HCT116 (cell line): ENCODE data around the gene LRRC53. TPM values are rescaled to one million over a fixed set of nuclear protein-coding genes. Genes with fewer than 3 reads are reported as not detected.

Source experiments
- ATAC-seq: fragments of 200-7000 bp; cut with Tn5 transposase; 2 replicates; pipeline ENCODE4 v1.9.1; 2020; ENCODE audit warnings: mild to moderate bottlenecking, moderate library complexity
- BruUV-seq: library from RNA; stranded (reverse); fragments of 400-500 nt; replicated peaks from 2 replicates; lab custom pipeline; 2021; lab: Mats Ljungman, UMichigan
- CTCF ChIA-PET: fragments of 300-600 bp; sonication (Branson Sonifier 250); formaldehyde crosslinking; loops from one replicate; lab custom pipeline; 2021; ENCODE audit warnings: antibody characterized with exemption; lab: Charles Lee
- POLR2A ChIA-PET: fragments of 300-600, 350-600 bp; sonication (Branson Sonifier 250); formaldehyde crosslinking; loops from one replicate; lab custom pipeline; 2021; ENCODE audit warnings: antibody characterized with exemption; lab: Charles Lee
- RAD21 ChIA-PET, 2 experiments: fragments of 300-600 bp; sonication (Branson Sonifier 250); formaldehyde crosslinking; loops; one replicate each; lab custom pipeline; 2023; ENCODE audit warnings: low total read pairs in 2 of 2; ENCODE audit not compliant: uncharacterized antibody in 2 of 2, unreplicated experiment in 2 of 2, low non-redundant PET in 1 of 2; lab: Charles Lee
- DNase-seq: peaks from one replicate; pipeline ENCODE4 v3.0.0-alpha.2; 2010; ENCODE audit warnings: low read depth, low spot score
- H2AFZ ChIP-seq: fragments of 200-600 bp; shearing (Covaris generic), sonication (generic); 2 replicates; pipeline ENCODE4 v1.6.1; 2017; ENCODE audit warnings: low read depth, mixed run types, mixed read lengths, antibody characterized with exemption, low read length; ENCODE audit not compliant: poor library complexity, severe bottlenecking
- H3K27ac ChIP-seq: 2 replicates; pipeline ENCODE4 v1.5.1; 2012; ENCODE audit warnings: low read depth, low read length
- H3K27me3 ChIP-seq: fragments of 200-600 bp; sonication (generic); 2 replicates; pipeline ENCODE4 v1.6.1; 2016; ENCODE audit warnings: mixed run types, low read length, mixed read lengths; ENCODE audit not compliant: insufficient read depth
- H3K36me3 ChIP-seq, 2 experiments: fragments of 200-500 bp in 1 of 2; fragments of 200-600 bp in 1 of 2; sonication (Bioruptor generic) in 1 of 2; sonication (generic) in 1 of 2; 2 replicates each; pipeline versions ENCODE4 v1.5.1 to v1.6.1; 2014 to 2016; ENCODE audit warnings: low read length in 2 of 2, inconsistent platforms in 1 of 2, mixed read lengths in 1 of 2, mixed run types in 1 of 2; ENCODE audit not compliant: insufficient read depth in 2 of 2, control insufficient read depth in 1 of 2
- H3K4me1 ChIP-seq, 2 experiments: fragments of 200-600 bp in 1 of 2; sonication (generic) in 1 of 2; 2 replicates each; pipeline versions ENCODE4 v1.5.1 to v1.6.1; 2012 to 2017; ENCODE audit warnings: low read length in 2 of 2, inconsistent platforms in 1 of 2, mild to moderate bottlenecking in 1 of 2, mixed read lengths in 1 of 2, mixed run types in 1 of 2, moderate library complexity in 1 of 2; ENCODE audit not compliant: insufficient read depth in 2 of 2, control insufficient read depth in 1 of 2
- H3K4me2 ChIP-seq: fragments of 200-600 bp; sonication (generic); 2 replicates; pipeline ENCODE4 v1.6.1; 2017; ENCODE audit warnings: mixed run types, low read length, mixed read lengths
- H3K4me3 ChIP-seq, 2 experiments: fragments of 200-600 bp in 1 of 2; sonication (generic) in 1 of 2; replicated peaks in 1 of 2; 2 replicates each; pipeline ENCODE4 v1.5.1; 2011 to 2016; ENCODE audit warnings: low read length in 2 of 2, control low read depth in 1 of 2, low read depth in 1 of 2, mild to moderate bottlenecking in 1 of 2, mixed read lengths in 1 of 2, mixed run types in 1 of 2
- H3K79me2 ChIP-seq: fragments of 200-600 bp; sonication (generic); 2 replicates; pipeline ENCODE4 v1.6.1; 2017; ENCODE audit warnings: mild to moderate bottlenecking, mixed run types, low read length, moderate library complexity, mixed read lengths; ENCODE audit not compliant: insufficient read depth
- H3K9ac ChIP-seq: fragments of 200-600 bp; sonication (generic); 2 replicates; pipeline ENCODE4 v1.6.1; 2016; ENCODE audit warnings: low read length, mixed read lengths
- H3K9me2 ChIP-seq: fragments of 200-600 bp; sonication (generic), shearing (Covaris generic); 2 replicates; pipeline ENCODE4 v1.6.1; 2017; ENCODE audit warnings: mixed run types, mild to moderate bottlenecking, moderate library complexity; ENCODE audit not compliant: insufficient read depth
- H3K9me3 ChIP-seq, 2 experiments: fragments of 200-500 bp in 1 of 2; fragments of 200-600 bp in 1 of 2; sonication (Bioruptor generic) in 1 of 2; sonication (generic) in 1 of 2; 2 replicates each; pipeline ENCODE4 v1.6.1; 2014 to 2017; ENCODE audit warnings: low read length in 2 of 2, mixed read lengths in 2 of 2, inconsistent platforms in 1 of 2, low read depth in 1 of 2, mild to moderate bottlenecking in 1 of 2, mixed run types in 1 of 2, moderate library complexity in 1 of 2; ENCODE audit not compliant: control insufficient read depth in 1 of 2, insufficient read depth in 1 of 2
- H4K20me1 ChIP-seq: fragments of 200-600 bp; sonication (generic), shearing (Covaris generic); 2 replicates; pipeline ENCODE4 v1.6.1; 2017; ENCODE audit warnings: mixed run types, mild to moderate bottlenecking, moderate library complexity; ENCODE audit not compliant: insufficient read depth
- CBX3 ChIP-seq: IDR thresholded peaks from 2 replicates; pipeline ENCODE4 v1.6.1; 2012; ENCODE audit warnings: low read depth
- EGR1 ChIP-seq: IDR thresholded peaks from 2 replicates; pipeline ENCODE4 v1.6.1; 2012; ENCODE audit warnings: low read depth
- EZH2 ChIP-seq: fragments of 200-600 bp; sonication (generic); IDR thresholded peaks from 2 replicates; pipeline ENCODE4 v1.6.1; 2017; ENCODE audit warnings: antibody characterized with exemption, mixed run types
- EZH2phosphoT487 ChIP-seq: fragments of 200-600 bp; IDR thresholded peaks from 2 replicates; pipeline ENCODE4 v1.6.1; 2018; ENCODE audit warnings: antibody characterized with exemption, borderline replicate concordance
- JUND ChIP-seq: IDR thresholded peaks from 2 replicates; pipeline ENCODE4 v1.6.1; 2012
- POLR2A ChIP-seq: IDR thresholded peaks from 2 replicates; pipeline ENCODE4 v1.7.0; 2011; ENCODE audit warnings: borderline replicate concordance; ENCODE audit not compliant: insufficient read depth, insufficient read length; ENCODE audit errors: extremely low read depth
- POLR2AphosphoS5 ChIP-seq: IDR thresholded peaks from 2 replicates; pipeline ENCODE4 v1.6.1; 2011; ENCODE audit warnings: mild to moderate bottlenecking, low read depth, low read length, moderate library complexity
- SP1 ChIP-seq: IDR thresholded peaks from 2 replicates; pipeline ENCODE4 v1.6.1; 2012; ENCODE audit warnings: low read depth
- SRF ChIP-seq: IDR thresholded peaks from 2 replicates; pipeline ENCODE4 v1.6.1; 2012; ENCODE audit warnings: low read depth
- ZNF274 ChIP-seq: fragments of 200-500 bp; sonication (Bioruptor generic); IDR thresholded peaks from 2 replicates; pipeline ENCODE4 v1.6.1; 2014; ENCODE audit warnings: mild to moderate bottlenecking, low read depth, low read length, inconsistent platforms
- intact Hi-C: fragments of 100-400 bp; cut with micrococcal nuclease; formaldehyde crosslinking; loops from 2 replicates; pipeline ENCODE4 v1.10.0; 2022
- total RNA-seq: library from RNA; stranded (reverse); gene quantifications from one replicate; pipeline ENCODE4 v1.2.1, GENCODE V29; 2021; ENCODE audit not compliant: unreplicated experiment
- TF ChIP-seq, protein P1 (sequence below): IDR thresholded peaks from 2 replicates; pipeline ENCODE4 v1.6.1; 2011; ENCODE audit warnings: mild to moderate bottlenecking, low read length, moderate library complexity; ENCODE audit not compliant: insufficient replicate concordance; ENCODE audit errors: extremely low read depth
- TF ChIP-seq, protein P2 (sequence below): IDR thresholded peaks from 2 replicates; pipeline ENCODE4 v1.6.1; 2012; ENCODE audit warnings: low read depth

LRRC53 gene
- total RNA-seq, 1 experiment from 2014 or later = not detected

DNA sequence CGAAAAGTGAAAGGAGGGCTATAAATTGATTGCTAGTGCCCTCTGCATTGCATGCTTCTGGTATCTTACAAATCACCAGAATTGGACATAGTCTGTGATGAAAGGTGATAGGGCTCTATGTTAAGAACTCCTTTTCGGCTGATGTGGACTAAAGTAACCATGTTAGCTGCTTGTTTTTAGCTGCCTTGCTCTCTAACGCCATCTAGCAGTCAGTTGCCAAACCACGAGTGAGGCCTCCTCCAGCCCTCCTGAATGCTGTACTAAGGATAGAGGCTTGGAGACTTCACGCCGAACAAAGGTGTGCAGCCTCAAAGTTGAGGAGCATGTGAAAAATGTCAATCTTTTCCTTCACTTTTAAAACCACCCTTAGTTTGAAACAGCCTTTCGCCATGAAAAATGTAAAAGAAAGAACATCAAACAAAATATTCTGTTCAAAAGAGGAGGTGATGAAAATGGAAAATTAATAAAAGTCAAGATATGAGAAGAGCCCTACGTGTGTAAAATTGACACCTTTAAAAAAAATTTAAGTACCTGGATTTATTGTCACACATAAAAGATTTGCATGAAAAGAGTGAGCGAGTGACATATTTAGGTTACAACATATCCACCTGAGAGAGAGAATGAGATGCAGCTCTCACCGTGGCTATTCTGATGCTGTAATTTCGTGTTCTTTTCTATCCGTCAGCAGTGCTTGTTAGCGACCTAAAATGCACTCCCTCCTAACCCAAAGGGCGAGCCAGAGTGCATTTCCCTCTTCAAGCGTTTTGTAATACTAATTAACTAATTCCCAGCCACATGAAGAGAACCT is 8.1 kb downstream of the LRRC53 start (continued):
- TF ChIP-seq SP1 (no peak), POLR2A (no peak)

DNA sequence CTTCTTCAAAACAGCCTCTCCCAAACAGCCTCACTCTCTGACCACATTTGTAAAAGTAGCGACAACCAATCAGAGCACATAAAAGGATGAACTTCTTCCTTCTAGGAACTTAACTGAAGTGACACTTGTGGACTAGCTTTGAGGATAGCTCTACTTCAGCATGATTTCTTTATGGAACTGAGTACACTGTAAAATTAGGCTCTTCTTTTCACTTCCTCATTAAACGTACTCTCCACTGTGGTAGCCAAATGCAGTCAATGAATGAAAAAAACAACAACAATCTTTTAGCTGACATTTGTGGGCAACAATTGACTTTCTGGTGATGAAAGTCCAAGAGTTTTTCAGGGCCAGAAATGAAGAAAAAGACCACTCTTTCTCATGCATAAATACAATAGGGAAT is 9.6 kb downstream of the LRRC53 start:
- intact Hi-C loops = loop anchor here (10.0 kb wide), 1 partner anchor 182 kb away; no protein-coding TSS in a partner anchor
- no peaks in the 10 kb centered on the region for H3K9me3 ChIP-seq
- H3K4me3 ChIP-seq = no peak overlapping the region
- BruUV-seq = no TSS peak
- CTCF ChIA-PET = interaction anchor here (1.3 kb wide), 1 partner anchor 14 kb away, joined by 7 read pairs; no protein-coding TSS in a partner anchor
- no peak overlapping the region for H2AFZ ChIP-seq
- no peaks in the 10 kb centered on the region for H3K9me2 ChIP-seq
- TF ChIP-seq SRF = no peak
- no peak for TF ChIP-seq JUND
- no peak for TF ChIP-seq ZNF274
- TF ChIP-seq, protein P1, sequence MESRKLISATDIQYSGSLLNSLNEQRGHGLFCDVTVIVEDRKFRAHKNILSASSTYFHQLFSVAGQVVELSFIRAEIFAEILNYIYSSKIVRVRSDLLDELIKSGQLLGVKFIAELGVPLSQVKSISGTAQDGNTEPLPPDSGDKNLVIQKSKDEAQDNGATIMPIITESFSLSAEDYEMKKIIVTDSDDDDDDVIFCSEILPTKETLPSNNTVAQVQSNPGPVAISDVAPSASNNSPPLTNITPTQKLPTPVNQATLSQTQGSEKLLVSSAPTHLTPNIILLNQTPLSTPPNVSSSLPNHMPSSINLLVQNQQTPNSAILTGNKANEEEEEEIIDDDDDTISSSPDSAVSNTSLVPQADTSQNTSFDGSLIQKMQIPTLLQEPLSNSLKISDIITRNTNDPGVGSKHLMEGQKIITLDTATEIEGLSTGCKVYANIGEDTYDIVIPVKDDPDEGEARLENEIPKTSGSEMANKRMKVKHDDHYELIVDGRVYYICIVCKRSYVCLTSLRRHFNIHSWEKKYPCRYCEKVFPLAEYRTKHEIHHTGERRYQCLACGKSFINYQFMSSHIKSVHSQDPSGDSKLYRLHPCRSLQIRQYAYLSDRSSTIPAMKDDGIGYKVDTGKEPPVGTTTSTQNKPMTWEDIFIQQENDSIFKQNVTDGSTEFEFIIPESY = no peak
- no peak for TF ChIP-seq SP1
- TF ChIP-seq POLR2A = no peak
- no peak for TF ChIP-seq CBX3
- TF ChIP-seq, protein P2, sequence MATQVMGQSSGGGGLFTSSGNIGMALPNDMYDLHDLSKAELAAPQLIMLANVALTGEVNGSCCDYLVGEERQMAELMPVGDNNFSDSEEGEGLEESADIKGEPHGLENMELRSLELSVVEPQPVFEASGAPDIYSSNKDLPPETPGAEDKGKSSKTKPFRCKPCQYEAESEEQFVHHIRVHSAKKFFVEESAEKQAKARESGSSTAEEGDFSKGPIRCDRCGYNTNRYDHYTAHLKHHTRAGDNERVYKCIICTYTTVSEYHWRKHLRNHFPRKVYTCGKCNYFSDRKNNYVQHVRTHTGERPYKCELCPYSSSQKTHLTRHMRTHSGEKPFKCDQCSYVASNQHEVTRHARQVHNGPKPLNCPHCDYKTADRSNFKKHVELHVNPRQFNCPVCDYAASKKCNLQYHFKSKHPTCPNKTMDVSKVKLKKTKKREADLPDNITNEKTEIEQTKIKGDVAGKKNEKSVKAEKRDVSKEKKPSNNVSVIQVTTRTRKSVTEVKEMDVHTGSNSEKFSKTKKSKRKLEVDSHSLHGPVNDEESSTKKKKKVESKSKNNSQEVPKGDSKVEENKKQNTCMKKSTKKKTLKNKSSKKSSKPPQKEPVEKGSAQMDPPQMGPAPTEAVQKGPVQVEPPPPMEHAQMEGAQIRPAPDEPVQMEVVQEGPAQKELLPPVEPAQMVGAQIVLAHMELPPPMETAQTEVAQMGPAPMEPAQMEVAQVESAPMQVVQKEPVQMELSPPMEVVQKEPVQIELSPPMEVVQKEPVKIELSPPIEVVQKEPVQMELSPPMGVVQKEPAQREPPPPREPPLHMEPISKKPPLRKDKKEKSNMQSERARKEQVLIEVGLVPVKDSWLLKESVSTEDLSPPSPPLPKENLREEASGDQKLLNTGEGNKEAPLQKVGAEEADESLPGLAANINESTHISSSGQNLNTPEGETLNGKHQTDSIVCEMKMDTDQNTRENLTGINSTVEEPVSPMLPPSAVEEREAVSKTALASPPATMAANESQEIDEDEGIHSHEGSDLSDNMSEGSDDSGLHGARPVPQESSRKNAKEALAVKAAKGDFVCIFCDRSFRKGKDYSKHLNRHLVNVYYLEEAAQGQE = no peak
- no peak for TF ChIP-seq EGR1
- TF ChIP-seq EZH2phosphoT487 = no peak
- TF ChIP-seq EZH2 = no peak
- no peak for TF ChIP-seq POLR2AphosphoS5
- H3K27me3 ChIP-seq = peaks cover 26% of the 10 kb centered on the region; the same call in 1 of the 2 replicates
- RAD21 ChIA-PET = no interaction called here
- H3K9ac ChIP-seq = no peak overlapping the region
- no peak for ATAC-seq
- H3K4me2 ChIP-seq = no peak overlapping the region
- no peaks in the 10 kb centered on the region for H3K36me3 ChIP-seq
- no peaks in the 10 kb centered on the region for H4K20me1 ChIP-seq
- no peaks in the 10 kb centered on the region for H3K4me1 ChIP-seq
- POLR2A ChIA-PET = no interaction called here
- DNase-seq = no peak
- H3K27ac ChIP-seq = no peak overlapping the region
- no peaks in the 10 kb centered on the region for H3K79me2 ChIP-seq
